Cerebellar cortex (tissue), 1 donor: Measurements from ENCODE around the gene FNIP1.
"Not testable (repeated sequence)": the region's sequence is repeated elsewhere in the genome, so short reads cannot be mapped to it uniquely, and the experiment has no call there.

Source experiments
- DNase-seq: peaks from one replicate; pipeline ENCODE4 v3.0.0-alpha.2; 2015; ENCODE audit warnings: low spot score

Gene FNIP1

DNA sequence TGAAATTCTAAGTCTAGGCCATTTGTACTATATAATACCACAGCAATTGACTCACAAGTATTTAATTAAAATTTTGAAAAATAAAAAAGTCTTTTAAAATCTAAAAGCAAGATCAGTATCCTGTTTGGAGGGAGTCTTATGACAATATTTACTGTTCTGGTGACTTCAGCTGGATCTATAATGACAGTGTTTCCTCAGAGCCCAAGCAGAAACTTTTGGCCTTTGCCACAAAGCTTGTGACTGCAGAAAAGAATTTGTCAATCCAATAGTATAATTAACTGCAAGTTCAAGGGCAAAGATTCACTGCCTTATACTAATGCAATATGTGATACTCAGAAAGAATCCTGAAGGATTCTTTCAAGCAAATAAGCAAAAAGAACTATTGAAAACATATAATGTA, 112.2 kb downstream of the FNIP1 start:
- no peak for DNase-seq

DNA sequence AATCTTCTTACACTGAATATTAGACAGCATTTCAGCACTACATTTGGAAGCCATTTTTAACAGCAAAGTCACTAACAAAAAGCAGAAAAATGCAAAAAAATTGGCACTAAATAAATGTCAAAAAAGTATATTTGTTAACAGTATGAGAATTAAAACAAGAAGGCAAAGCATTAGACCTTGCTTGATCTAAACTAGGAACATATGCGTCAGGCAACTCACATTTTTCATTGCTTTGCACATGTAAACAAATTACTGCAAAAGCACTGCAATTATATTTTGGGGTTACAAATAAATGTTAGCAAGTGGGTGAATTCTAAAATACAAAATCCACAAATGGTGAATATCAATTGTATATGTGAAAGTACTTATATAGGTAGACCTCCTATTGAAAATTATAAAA, 112.8 kb downstream of the FNIP1 start:
- no peak for DNase-seq

DNA sequence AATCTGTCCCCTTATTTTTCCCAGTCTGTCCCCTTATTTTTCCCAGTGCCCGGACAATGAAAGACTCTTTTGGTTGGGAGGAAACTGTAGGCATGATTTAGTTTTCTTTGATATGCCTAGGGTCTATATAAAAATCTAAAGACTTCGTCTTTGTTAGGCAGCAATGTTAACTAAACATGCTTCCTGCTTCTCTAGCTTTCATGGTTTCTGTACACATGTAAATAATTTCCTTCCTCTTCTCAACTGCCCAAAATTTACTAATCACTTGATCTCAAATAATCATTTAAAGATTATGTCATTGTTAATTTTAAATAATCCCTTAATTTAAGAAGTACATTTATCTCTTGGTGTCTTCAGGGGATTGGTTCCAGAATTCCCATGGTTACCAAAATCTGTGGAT, 114.0 kb downstream of the FNIP1 start:
- DNase-seq, result no peak

DNA sequence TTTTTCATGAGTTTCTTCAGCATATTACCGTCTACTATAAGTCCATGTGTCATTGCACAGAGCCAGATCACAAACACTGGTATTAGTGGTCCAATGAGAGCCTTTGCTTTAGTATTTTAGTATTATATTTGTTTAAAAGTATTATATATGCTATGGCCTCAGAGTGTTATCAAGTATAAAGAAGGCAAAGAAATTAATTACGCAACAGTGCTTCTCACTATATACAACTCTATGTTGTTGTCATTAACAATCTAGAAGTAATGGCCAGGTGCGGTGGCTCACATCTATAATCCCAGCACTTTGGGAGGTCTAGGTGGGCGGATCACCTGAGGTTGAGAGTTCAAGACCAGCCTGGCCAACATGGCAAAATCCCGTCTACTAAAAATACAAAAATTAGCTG, 114.6 kb downstream of the FNIP1 start:
- no peak for DNase-seq

DNA sequence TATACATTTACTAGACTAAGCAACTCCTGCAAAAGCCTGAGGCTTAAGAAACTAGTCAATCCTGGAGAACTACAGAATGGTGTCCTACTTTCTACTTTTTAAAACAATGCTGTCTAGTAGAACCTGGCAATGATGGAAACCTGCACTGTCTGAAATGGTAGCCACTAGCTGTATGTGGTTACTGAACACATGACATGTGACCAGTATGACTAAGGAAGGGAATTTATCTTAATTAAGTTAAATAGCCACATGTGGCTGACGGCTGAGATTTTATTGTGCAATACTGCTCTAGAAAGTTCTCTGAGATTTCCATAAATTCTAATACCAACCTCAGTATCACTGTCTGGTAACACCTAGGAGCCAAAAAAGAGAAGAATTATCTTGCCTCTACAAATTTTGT, 116.9 kb downstream of the FNIP1 start:
- DNase-seq, result no peak

DNA sequence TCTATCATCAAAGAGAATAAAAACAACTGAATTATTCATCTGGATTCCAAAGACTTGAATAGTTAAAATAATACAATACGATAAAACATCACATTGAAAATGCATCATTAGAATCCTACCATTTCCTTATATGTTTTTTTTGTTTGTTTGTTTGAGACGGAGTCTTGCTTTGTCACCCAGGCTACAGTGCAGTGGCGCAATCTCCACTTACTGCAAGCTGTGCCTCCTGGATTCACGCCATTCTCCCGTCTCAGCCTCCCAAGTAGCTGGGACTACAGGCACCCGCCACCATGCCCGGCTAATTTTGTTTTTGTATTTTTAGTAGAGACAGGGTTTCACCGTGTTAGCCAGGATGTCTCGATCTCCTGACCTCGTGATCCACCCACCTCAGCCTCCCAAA, 118.5 kb downstream of the FNIP1 start:
- DNase-seq, result not testable (repeated sequence)

DNA sequence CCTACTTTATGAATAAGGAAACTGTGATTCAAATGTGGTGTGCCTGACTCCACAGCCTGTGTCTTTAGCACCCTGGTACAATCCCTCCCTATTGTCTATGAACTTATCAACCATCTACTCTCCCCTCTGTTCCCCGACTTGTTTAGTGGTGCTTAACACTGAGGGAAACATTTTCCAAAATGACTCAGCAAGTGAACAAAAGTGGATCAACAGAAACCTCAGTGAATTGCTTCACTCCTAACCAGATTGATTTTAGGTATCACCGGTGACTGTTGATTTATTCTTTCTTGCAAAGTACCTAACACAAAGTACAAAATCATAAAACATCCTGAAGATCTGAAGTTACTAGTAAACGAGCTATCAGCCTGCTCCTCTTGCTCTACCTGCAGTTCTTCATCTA, 119.7 kb downstream of the FNIP1 start:
- DNase-seq, result no peak

DNA sequence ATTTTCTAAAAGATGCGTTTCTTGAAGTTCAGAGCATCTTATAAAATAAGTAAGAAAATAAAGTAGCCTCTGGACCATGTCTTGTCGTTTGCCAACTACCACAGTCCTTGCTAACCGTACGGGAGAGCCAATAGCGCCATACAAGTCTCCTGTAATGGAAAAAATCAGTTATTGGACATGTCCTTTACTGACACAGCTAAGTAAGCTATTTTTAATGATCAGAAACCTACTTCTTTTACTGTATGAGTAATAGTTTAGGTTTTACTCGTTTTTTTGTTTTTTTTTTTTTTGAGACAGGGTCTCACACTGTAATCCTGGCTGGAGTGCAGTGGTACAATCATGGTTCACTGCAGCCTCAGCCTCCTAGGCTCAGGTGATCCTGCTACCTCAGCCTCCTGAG, 124.0 kb downstream of the FNIP1 start:
- no peak for DNase-seq

DNA sequence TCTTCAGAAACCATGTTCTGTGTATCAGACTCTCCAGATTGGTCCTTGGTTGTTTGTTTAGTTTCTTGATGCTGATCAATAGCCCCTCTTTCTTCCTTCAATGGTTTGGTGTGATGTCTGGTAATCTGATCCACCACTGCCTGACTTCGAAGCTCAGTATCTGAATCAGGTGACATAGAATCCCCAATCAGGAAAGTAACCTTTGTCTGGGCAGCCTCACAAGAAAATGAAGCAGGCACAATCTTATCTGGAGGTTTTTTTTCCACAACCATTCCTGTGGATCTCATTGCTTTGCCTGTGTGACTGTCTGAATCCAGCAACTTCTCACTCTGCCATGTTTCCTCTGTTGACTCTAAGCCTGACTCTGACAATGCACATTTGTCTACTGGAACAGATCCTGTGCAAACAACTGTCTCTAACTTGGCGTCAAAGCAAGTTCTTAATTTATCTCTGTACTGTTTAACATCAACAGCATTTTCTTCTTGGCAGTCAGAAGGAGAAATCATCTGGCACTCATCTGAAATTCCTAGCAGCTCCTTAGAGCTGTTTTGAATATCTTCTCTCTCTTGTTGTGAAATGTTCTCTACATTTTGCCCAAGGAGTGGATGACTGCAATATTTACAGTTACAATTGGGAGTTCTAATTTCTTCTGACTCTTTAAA, 124.7 kb downstream of the FNIP1 start:
- peak; percentile 17 for DNase-seq

DNA sequence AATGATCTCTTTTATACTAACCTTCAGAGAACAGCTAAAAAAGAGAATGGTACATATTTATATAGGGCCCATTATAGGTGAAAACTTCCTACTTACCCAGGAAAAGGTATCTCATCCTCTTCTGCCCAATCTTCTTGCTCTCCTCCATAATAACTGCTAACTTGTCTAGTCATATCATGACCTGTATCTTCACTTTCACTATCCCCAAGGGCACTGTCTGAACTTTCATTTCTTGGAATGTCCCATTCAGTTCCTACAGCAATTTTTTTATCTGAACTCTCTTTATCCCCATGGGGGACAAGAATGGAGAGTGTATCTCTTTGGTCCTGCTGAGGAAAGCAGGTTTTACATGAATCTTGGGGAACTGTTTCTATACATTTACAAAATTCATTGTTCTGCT, 125.4 kb downstream of the FNIP1 start:
- no peak for DNase-seq

DNA sequence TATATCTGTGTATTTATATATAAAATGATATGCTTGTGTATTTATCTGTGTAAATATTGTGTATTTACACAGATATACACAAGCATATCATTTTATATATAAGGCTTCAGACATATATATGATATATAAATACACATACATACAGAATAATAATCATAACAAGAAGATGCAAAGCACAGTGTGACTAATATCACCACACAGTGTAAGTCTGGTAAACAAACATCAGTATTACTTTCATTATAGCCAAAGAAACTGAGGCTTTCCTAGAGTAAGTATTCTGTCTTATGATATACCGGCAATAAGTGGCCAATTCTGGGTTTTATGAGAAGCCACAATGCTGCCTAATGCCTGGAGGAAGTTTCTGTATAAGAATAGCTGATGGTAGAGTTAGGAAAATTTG, 131.9 kb downstream of the FNIP1 start:
- DNase-seq, result no peak

DNA sequence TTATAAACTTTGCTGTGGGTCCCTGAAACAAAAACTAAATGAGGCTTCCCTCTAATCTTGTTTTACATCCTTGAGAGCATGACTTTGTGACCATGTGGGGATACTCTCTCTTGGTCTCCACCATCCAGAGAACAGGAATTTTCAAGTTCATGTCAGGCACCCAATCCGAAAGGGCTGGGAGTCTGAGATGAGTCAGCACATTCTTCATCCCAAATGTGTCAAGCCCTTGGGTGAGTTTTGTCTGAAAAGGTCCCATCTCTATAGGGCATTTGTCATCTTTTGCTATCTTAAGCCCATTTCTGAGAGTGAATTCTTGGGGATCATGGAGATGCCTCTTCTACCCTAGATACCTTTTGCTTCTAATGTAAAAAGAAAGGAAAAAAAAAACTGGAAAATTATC, 134.9 kb downstream of the FNIP1 start:
- DNase-seq, result no peak

DNA sequence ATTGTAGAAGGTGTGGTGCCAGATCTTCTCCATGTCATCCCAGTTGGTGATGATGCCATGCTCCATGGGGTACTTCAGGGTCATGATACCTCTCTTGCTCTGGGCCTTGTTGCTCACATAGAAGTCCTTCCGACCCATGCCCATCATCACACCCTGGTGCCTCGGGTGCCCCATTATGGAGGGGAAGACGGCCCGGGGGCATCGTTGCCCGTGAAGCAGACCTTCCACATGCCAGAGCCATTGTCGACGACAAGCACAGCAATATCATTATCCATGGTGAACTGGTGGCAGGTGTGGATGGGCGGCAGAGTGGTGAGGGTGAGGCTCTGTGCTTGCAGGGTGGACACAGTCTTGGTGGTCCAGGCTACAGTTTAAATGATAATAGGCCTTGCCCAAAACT, 137.0 kb downstream of the FNIP1 start:
- DNase-seq, result no peak

DNA sequence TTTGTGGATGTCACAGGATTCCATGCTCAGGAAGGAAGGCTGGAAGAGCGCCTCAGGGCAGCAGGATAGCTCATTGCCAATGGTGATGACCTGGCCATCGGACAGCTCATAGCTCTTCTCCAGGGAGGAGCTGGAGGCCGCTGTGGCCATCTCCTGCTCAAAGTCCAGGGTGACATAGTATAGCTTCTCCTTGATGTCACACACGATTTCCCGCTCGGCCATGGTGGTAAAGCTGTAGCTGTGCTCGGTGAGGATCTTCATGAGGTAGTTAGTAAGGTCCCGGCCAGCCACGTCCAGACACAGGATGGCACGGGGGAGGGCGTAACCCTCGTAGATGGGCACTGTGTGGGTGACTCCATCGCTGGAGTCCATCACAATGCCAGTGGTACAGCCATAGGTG, 137.5 kb downstream of the FNIP1 start:
- no peak for DNase-seq

DNA sequence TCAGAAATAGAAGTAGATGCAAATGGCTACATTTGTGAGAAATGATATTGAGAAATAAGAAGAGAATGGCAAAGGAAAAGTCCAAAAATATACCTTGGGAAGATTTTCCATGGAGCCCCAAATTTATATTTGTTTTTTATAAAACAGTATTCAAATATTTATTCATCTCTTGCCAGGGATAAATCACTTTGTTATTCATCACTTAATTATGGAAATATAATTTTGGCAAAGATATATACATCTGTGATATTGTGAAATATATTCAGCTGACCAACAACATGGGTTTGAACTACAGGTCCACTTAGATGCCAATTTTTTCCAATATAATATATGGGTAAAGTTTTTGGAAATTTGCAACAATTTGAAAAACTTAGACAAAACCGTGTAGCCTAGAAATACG, 142.0 kb downstream of the FNIP1 start:
- DNase-seq, result no peak

DNA sequence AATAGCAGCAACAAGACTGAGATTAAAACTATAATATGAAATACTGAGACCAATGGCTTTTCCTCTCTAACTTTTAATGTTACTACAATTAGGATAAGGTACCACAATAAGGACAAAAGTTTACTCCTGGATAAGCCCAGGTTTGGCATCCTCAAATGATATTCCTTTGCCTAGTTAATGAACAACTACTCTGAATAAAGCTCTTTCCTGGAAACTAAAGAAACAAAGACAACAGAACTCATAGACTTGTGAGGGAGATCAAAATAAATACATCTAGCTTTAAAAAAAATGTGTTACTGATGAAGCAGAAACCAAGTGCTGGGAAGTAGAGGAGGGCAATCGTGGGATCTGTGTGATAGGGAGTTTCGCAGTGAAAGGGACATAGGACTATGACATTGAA, 142.5 kb downstream of the FNIP1 start:
- no peak for DNase-seq

DNA sequence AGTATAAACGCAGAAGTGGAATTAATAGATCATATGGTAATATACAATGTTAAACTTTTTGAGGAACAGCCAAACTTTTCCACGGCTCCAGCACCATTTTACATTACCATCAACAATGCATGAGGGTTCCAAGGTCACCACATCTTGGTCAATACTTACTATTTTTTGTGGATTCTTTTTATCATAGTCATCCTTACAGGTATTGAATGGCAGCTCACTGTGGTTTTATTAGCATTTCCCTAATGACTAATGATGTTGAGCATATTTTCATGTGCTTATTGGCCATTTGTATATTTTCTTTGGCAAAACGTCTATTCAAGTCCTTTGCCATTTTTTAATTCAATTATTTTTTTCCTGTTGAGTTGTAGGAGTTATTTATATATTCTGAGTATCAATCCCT, 147.7 kb downstream of the FNIP1 start:
- DNase-seq, result no peak

DNA sequence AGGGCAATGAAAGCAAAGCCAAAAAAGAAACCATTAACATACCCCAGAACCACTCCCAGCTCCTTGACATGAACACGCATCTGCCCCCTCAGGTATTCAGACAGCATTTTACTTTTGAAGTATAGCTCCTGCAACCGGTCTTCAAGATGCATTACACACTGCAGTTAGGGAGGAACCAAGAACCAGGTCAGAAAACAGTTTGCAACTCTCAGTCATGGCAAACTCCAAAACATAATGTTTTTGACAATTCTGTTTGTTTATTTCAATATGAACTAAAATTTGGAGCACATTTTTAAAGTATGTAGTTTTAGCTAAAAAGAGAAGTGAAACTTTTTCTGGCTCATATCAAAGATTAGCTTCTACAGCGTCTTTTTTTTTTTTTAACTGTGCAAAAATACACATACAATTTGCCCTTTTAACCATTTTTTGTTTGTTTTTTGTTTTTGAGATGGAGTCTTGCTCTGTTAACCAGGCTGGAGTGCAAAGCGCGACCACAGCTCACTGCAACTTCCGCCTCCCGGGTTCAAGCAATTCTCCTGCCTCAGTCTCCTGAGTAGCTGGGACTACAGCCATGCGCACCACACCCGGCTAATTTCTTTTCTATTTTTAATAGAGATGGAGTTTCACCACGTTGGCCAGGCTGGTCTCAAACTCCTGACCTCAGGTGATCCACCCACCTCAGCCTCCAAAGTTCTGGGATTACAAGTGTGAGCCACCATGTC, 149.6 kb downstream of the FNIP1 start:
- no peak for DNase-seq

DNA sequence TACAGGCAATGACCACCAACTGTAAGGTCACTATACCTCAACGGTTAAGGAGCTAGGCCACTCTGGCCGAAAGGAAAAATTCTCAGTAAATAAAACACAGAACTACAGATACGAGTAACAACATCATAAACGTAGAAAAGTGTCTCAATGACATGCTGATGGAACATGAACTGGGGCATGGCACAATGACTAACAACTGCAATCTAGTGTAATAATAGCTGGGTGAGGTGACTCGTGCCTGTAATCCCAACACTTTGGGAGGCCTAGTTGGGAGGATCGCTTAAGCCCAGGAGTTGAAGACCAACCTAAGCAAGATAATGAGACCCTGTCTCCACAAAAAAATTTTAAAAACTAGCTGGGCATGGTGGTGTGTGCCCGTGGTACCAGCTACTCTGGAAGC, 152.0 kb downstream of the FNIP1 start:
- DNase-seq, result no peak

DNA sequence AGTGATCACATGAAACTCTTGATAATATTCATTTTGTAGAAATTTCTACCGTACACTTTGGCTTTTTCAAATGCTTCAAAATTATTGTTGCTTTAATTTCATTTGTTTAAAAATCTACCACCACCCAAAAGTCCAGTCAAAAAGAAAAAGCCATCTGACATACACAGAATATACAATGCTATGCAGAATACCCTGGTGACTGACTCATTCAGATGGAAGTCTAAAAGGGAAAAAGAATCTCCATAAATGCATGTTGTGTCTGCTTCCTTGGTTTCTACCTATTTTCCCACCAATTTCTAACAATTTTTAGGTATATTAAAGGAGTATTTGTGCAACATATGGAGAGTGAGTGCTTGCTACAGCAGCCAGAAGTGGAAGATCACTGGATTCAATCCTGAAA, 152.4 kb downstream of the FNIP1 start:
- no peak for DNase-seq

DNA sequence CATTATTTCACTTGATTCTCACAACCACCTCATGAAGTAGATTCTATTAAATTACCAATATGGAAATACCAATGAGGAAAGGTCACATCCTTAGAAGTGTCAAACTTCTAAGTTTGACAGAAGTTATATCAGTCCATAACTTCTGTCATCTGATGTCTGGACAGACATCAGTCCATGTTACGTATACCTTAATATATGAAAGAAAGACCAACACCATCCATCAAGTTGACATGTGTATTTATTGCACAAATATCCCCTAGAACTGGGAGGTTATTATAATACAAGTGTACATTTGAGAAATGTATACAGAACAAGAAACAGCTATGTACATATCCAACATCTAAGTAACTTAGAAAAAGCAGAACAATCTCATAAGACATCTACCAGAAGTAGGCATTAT, 155.3 kb downstream of the FNIP1 start:
- no peak for DNase-seq

DNA sequence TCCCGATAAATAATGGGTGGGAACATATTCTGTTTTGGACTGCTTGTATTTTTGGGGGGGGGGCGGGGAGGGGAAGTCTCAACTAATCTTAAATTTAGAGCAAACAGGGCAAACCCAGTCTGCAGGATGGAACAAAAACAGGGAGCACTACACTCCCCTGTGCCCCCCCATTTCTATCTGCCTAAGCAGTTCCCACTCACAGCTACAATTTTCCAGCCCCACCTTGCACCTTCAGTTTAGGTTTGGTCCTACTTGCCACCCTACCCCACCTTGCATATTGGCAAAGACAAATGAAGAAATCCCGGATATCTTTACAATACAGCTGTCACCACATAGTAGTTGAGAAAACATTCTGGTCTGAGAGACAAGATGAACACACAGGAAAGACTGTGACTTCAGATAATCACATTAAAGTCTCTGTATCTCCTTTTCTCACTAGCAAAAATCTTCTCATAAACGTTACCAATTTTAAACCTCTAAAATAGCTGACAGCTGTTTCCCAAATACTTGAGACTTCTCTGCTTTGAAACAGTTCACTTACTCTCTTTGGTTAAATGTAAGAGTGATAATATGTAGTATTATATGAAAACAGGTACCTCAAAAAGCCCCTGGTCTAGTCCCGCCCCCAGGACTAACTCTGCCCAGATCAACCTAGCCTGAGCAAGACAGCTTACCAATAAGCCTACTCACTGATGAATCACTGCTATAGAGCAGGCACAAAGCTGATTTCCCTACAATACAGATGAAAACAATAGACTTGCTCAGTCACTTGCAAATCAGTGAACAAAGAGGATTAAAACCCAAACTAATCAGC, 156.6 kb downstream of the FNIP1 start:
- DNase-seq, result no peak

DNA sequence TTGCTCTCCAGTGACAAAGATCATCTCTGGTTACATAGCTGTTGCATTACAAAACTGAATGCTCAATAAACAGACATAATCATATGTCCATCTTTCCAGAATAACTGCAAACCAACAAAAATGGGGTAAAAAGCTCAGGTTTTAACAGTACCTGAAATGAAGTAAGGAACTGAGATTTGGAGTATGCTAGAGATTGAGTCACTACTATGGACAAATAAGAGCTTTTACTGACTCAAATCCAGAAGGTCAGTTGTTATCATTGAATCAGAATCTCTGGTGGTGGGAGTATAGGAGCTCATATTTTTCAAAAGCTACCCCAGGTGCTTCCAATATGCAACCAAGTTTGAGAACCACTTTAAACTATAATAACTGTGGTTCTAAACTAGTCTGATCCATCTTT, 157.7 kb downstream of the FNIP1 start:
- no peak for DNase-seq
